Naive thymus-derived CD8-positive, alpha-beta T cell (primary cell): ENCODE data around the gene BMP4. TPM values are rescaled to one million over a fixed set of nuclear protein-coding genes. Genes with fewer than 3 reads are reported as not detected.

ENCODE experiments used
- microRNA-seq: library from miRNA; unstranded; fragments of <30 nt; microRNA quantifications from one replicate; pipeline ENCODE4 v1.2.0, GENCODE V29; 2022; ENCODE audit warnings: borderline microRNAs expressed
- polyA plus RNA-seq, 3 donors: library from polyadenylated mRNA; unstranded; fragments of 300-500 nt; fragmentation: Illumina TruSeq; gene quantifications; one replicate each; pipeline ENCODE4 v1.2.3, GENCODE V29; 2021
- total RNA-seq, 8 experiments: library from RNA in 2 of 8; stranded (reverse) in 2 of 8; gene quantifications; one replicate each; pipeline ENCODE4 v1.2.3 and lab custom pipeline; 2021 to 2026

Gene BMP4
- total and polyA plus RNA-seq, 5 experiments from 2014 or later: 0.44 to 0.62 TPM; not detected in 3

Small RNA genes lying within 50 kb of the gene (microRNA-seq; reads per million reads assigned to microRNA genes)
- gene MIR5580: not detected
